HG03565 (cell line): ENCODE measurements around the gene NDFIP1.
"Not testable (repeated sequence)": the region's sequence is repeated elsewhere in the genome, so short reads cannot be mapped to it uniquely, and the experiment has no call there.

Source experiments
- ATAC-seq: cut with Tn5 transposase; IDR thresholded peaks from one replicate; pipeline ENCODE4 v1.9.1; 2021; ENCODE audit warnings: mild to moderate bottlenecking, moderate library complexity; ENCODE audit not compliant: unreplicated experiment

NDFIP1 gene

DNA sequence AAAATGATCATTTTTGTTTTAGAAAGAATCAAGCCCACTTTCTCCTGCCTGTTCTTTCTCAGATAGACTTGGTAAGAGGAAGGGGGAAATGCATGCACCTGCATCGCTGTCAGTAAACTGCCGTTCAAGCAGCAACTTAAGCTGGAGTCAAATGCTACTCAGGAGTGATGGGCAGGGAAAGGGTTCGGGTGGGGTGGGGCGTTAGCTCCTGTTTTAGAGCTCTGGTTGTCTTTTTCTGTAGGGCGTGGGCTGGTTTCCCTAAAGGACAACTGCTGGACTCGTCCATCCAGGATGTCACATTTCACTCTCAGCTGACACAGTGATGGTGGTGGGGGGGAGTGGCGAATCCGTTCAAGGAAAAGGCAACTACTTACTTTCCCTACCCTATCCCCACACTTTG is 75.0 kb downstream of the NDFIP1 start:
- no peak for ATAC-seq

DNA sequence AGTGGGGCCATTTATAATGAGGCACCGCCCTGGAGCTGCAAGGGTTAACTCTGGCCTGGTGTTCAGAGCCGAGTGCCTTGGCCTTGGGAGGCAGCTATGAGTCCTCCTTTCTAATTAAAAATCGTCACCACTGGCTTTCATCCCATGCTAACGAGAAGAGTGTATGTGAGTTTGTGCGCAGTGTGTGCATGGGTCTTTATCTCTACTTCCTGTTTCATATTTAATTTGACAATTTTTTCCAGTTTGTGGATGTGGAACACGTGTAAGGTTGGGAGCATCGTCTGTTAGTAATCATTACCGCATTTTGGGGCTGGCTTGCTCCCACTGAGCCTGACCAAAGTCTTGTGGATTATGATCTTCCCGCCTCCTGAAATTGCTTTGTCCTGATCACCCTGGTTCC is 76.4 kb downstream of the NDFIP1 start:
- ATAC-seq: no peak

DNA sequence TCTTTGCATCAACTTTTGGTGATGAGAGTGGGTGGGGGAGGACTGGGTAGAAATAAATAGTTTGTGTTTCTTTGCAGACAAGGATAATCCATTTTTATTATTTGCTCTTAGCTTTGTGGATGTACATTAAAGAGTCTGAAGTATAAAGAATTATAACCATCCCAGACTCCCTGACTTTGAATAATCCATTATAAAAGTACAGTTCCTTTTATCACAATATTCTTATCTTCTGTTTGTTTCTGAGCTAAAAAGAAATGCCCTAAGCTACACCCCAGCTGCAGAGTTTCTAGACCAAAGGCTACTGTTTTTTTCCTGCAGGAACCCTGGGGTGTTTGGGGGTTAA is 77.9 kb downstream of the NDFIP1 start:
- ATAC-seq: no peak

DNA sequence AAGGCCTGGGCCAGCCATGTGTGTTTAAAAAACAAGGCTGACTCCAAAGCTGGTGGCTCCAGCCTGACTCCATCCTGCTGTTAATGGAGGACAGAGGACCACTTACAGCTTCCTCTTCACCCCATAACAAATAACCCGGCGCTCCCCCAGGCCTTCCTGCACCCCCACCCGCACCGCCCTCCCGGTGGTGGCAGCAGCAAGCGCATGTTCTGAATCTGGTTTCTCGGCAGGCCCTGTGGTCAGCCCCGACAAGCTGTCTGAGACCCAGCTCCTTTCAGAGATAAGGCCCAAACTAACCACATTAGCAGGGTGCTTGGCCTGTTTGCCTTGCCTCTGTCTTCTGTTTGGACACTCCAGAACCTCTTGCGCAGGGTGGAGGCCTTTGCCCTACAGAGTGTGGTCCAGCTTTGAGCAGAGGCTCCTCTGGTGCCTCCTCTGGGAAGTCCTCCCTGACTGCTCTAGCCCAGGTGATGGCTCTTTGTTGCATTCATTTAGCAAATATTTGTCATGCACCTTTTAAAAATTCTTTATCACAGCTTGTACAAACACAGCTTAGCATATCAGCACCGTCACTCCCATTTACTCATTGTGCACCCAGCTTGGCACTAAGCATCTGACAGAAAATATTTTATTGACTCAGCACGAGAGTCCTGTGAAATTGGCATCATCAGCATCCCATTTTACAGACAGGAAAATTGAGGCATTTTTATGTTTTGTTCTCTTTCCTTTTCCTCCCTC is 78.4 kb downstream of the NDFIP1 start:
- no peak for ATAC-seq

DNA sequence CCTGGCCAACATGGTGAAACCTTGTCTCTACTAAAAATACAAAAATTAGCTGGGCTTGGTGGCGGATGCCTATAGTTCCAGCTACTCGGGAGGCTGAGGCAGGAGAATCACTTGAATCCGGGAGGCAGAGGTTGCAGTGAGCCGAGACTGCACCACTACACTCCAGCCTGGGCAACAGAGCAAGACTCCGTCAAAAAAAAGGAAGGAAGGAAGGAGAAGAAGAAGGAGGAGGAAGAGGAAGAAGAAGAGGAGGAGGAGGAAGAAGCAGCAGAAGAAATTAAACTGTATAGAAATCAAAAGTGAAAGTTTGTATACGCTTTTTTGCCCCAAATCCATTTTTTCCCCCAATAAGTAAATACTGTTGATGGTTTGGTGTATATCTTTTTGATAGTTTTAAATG is 80.1 kb downstream of the NDFIP1 start:
- ATAC-seq: not testable (repeated sequence)

DNA sequence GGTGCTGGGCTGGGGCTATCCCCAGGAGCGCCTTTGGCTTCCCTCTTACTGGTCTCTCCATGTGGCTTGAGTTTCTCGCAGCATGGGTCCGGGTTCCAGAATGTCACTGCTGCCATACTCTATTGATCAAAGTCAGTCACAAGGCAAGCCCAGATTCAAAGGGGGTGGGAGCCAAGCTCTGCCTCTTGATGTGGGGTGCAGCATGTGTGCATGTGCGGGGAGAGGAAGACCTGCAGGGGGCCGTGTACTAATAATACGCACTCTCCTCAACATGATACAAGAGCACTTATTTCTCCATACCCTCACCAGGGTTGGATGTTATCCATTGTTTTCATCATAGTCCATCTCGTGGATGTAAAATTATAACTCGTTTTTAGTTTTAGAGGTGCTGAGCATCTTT is 81.2 kb downstream of the NDFIP1 start:
- ATAC-seq: no peak

DNA sequence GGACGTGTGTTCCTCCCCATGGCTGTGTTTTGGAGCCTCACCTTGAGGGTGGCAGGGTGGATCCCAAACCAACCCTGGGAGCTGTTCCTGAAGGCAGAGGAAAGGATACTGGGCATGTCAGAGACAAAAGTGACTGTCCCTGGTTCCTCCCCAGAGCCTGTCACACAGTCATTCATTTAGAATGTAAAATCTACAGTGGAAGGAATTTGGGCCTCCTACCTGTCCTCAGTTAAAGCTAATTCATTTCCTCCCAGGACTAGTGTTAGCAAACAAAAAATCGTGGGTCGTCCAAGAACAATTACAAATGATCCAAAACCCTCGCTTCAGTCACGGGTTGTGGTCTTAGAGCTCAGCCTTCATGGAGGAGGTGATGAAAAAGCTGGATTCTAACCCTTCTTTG is 83.2 kb downstream of the NDFIP1 start:
- ATAC-seq: no peak

DNA sequence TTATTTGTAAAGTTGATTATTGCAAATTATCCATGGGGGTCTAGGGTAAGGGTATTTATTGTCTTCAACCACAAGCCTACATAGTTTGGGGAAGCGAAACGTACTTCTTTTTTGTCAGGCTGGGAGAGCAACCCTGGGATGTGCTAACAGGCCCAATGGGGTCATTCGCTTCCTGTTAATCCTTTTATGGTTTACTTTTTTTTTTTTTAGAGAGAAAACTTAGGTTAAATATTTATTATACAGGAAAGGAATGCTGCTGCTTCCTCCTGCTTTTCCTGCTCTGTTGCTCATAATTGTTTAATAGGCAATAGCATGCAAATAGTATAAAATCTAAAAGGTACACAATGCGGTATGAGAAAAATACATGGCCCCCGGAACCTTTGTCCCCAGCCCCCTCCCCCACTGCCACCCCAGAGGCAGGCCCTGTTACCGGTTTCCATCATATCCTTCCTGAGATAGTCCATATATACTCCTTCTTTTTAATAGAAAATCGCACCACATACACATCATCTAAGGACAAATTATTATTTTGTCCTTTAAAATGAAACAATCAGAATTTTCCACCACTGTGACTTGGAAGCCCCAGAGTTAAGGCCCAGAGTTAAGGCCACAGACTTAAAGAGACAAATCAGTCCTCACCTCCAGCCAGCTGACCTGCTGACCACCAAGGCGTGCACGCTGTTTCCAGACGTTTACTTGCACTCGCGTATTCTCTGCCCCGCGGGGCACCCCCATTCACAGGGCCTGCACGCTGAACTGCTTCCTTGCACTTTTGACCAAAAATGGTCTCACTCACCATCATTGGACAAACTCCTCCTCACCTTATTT is 83.9 kb downstream of the NDFIP1 start:
- no peak for ATAC-seq

DNA sequence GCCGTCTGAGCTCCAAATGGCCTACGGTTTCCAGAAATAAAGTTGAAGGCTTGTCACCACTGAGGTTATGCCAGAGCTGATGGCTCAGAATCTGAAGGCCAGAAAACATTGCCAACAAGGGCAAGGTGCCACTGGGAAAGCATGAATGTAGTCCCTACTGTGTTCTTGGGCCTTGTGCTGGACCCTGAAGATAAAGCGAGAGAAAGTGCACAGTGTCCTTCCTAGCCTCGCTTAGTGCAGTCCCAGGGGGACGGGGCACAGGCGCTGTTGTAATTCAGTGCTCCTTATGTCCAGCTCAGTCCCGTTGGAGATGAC is 84.5 kb downstream of the NDFIP1 start:
- no peak for ATAC-seq

DNA sequence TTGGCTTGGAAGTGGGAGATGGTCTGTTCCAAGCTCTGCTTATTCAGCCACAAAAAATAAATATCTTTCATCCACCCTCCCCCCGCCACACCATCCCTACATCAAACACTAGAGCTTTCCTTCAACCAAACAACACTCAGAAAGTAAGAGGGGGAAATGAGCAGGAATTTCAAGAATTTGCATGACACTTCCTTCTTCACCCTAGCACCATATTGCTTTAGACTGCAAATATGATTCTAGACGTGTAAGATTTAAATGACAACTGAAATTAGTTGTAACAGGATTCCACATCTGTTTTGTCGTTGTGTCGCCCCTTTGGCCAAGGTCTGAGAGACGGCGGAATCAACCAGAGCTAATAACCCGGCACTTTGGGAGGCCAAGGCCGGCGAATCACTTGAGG is 88.5 kb downstream of the NDFIP1 start:
- ATAC-seq: no peak

DNA sequence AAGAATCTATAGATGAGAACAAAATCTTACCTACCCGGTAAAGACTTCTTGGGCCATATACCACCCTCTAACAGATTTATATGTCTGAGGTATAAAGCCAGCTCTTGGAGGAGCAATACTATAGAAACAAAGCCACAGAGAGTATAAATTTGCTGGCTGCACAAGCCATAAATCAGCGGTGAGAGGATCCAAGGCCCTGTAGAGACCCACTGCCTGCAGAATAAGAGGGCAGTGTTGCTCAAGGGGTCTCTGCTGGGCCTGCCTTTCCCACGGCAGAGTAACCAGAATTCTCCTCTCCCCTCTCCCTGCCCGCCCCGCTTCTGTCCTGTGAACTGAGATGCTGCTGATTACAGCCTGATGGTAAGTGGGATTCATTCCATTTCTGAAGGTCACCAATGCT is 89.2 kb downstream of the NDFIP1 start:
- ATAC-seq: no peak

DNA sequence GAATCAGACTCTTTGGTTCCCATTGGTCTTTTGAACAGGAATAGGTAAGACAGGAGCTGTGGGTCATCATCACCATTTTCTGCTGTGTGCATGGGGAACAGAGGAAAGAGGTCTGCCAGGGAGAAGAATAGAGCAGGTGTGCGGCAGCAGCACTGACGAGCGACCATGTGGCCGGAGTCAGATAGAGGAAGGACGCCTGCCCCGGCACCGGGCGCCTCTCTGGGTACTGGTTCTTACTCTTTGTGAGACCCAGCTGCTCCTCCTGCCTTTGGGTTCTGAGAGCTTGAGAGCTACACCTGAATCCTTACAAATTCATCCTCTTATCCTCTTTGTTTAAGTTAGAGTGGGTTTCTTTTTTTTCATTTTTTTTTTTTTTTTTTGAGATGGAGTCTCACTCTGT is 90.8 kb downstream of the NDFIP1 start:
- ATAC-seq: no peak

DNA sequence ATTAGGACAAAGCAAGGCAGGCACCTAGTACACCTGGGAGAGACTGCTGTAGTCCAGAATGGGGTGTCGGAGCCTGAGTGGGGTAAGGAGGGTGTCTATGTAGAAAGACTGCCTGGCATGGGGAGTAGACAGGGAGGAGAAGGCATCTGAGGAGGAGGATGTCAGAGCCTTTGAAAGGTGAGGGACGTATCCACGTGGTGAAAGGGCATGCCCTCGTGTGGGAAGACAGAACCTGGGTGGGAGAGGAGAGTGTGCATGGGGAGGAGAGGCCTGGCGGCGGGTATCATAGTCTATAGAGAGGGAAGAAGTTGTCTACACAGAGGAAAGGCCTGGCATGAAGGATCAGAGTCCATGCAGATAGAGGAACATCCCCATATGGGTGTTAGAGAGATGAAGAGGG is 91.8 kb downstream of the NDFIP1 start:
- no peak for ATAC-seq

DNA sequence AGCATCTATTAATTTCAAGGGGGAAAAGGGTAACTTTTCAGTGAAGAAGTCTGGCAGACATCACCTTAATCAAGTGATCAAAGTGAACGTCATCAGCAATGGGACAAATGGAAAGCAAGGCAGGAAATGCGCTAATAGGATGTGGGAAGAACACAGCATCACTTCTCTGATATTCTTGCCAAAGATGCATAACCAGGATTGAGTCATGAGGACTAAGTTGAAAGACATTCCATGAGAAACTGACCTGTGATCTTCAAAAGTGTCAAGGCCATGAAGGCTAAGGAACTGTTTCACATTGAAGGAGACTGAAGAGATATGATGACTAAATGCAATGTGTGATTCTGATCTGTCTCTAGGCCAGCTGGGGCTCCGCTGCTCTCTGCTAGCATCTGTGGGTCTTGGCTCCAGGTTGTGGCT is 92.9 kb downstream of the NDFIP1 start:
- no peak for ATAC-seq

DNA sequence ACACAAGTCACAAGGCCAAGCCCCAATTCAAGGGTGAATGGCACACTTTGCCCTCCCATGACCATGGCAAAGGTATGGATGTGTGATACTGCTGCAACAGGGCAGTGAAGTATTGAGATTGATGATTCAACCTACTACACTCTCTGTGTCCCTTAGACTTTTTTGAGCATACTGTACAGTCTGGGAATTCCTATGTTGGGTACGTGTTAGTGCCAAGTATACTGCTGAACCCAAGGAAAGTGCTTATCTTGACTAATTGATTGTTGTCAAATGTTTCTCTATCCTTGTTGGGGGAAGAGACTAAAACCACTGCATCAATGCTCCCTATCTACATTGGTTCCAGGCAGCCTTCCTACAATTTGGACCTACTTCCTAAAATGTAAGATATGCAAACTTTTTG is 93.7 kb downstream of the NDFIP1 start:
- no peak for ATAC-seq
